Activated CD8-positive, alpha-beta memory T cell treated with anti-CD3 and anti-CD28 coated beads, Interleukin-2, amount 50 U/mL, for 24 hours (primary cell): ENCODE data around the gene BPGM.
A peak's percentile ranks its signal among the peaks of the same experiment; 100 is the strongest.
"Not testable (repeated sequence)": the region's sequence is repeated elsewhere in the genome, so short reads cannot be mapped to it uniquely, and the experiment has no call there.

ENCODE experiments used
- DNase-seq: peaks from one replicate; pipeline ENCODE4 v3.0.0-alpha.2; 2020; ENCODE audit errors: extremely low read depth

Gene BPGM

GRCh38 chr7:134665045-134665444, 18.4 kb downstream of the BPGM start:
- DNase-seq: not testable (repeated sequence)

- DNase-seq: no peak
Measured at GRCh38 chr7:134667899-134668298, 21.2 kb downstream of the BPGM start.

GRCh38 chr7:134669388-134669787, 22.7 kb downstream of the BPGM start:
- DNase-seq: no peak

DNA sequence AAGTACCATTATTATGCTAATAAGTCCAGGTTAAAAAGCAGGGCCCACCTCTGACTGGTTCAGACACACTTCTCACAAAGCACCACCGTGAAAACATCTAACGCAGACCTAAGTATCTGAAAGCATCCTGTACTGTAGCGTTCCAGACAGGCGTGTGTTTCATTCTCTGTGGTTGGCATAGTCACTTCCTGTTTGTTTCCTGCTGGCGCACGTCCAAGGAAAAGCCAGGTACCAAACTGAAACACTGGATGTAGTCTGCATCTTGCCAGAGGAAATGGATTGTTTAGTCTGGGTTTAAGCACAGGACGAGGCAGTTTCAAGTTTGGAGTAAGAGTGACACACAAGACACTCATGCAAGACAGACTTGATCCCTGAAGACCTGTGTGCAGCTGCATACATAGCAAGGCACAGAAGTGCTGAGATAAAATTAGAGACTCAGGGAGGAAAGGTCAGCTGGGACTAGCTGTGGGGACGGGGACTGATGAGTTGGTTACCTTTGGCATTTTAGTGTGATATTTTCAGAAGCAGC, 23.3 kb downstream of the BPGM start:
- DNase-seq: peak; percentile 36

- no peak for DNase-seq
Measured at GRCh38 chr7:134671609-134672008, 25.0 kb downstream of the BPGM start.

GRCh38 chr7:134674424-134674823, 27.8 kb downstream of the BPGM start:
- no peak for DNase-seq

DNA sequence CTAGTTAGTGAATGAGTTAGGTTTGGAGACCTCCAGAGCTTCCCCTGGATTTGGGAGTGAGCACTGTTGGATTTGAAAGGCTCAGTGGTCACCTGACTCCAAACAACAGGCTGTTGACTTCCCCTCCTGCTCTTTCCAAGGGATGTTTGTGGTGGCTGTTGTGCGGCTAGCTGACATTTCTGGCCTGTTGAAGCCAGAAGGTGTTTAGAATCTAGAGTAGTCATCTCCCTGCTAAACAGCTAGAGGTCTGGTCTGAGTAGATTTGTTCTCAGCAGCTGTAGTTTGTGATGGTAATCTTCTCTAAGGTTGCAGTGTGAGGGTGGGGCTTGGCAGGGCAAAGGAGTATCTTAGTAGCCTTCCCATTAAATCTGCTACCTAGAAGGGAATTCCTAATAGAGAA, 30.1 kb downstream of the BPGM start:
- DNase-seq: no peak

GRCh38 chr7:134678115-134678514, 31.5 kb downstream of the BPGM start:
- DNase-seq: no peak

DNA sequence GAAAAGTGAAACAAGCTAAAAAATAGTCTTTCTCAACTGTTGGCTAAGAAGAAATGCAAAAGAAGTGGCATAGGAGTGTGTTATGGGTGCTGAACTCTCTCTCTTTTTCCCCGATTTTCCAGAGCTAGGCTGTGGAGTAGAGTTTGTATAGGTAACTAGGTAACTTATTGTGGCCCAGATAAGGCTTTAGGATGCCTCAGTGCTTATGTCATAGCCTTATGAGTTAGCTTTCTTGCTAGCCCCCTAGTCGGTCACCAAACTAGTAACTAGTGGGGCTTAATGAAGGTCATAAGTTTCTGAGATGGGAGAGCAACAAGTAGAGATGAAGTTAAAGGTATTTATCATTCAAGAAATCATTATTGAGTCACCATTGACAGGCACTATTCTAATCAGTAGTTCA, 32.4 kb downstream of the BPGM start:
- DNase-seq: no peak

- no peak for DNase-seq
Measured at GRCh38 chr7:134684165-134684564, 37.5 kb downstream of the BPGM start.

GRCh38 chr7:134685250-134685649, 38.6 kb downstream of the BPGM start:
- no peak for DNase-seq

DNA sequence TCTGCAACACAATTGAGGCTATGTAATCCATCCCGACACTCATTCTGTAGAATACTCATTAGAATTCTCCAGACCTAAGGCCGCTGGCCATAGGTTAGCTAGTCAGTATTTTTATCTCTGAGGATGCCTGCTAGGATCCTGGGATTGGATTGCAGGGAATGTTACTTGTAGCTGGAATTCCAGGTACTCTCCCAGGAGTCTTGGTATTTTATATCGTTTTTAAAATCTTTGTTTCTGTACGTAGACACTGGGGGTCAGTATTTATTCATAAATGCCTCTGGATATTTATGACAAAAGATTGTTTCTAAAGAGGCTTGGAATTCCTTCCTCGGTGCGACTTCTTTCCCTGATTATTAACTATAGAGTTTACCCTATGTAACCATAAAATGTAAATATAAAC, 40.1 kb downstream of the BPGM start:
- DNase-seq: no peak

- not testable (repeated sequence) for DNase-seq
Measured at GRCh38 chr7:134689550-134689949, 42.9 kb downstream of the BPGM start.

DNA sequence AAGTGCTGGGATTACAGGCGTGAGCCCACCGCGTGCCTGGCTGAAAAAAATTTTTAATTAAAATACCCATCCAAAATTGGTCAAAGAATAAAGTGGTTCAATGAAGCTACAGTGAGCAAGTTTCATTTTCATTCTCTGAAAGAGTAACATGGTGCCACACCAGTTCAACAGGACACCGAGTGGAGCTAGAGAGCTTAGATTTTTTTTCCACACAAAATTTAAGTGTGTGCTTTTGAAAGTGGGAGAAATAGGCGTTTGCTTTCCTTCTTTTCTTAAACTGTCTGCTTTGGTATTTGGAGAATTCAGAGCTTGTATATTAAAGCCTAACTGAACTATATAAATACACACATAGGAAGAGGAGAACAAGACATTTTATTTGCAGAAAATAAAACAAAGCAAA, 43.4 kb downstream of the BPGM start:
- DNase-seq: no peak

- no peak for DNase-seq
Measured at GRCh38 chr7:134690614-134691504, 44.2 kb downstream of the BPGM start.

DNA sequence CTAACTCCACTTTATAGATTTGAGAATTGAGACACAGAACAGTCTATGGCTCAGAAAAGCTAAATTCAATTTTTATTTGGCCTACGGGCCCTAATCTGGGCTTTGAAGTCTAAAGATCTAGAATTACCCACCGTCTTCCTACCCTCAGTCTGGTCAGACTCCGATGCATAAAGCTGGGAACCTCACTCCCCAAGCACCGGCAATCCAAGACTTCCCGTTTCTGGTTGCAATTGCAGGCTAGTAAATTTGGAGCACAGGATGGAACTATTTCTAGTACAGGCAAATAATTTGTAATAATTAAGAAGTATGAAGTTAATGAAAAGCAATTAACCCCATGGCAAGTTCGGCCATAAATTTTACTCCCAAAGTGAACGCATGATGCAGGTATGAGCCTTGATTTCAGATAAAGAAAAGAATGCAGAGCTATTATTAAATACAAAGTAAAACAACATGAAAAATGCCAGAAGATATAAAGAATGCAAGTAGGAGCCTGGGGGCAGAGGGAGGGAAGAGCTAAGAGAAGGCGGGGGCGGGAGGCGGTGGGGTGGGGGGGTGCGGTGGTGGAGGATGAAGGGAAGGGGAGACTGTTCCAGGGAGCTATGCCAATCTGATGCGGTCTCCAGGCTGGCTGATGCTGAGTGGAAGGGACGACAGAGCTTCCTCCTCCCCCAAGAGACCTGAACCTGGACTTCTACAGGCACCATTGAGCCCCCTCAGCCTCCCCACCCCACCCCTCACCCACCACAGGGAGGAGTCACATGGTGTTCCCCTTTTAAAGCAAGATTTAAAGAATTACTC, 45.1 kb downstream of the BPGM start:
- no peak for DNase-seq

DNA sequence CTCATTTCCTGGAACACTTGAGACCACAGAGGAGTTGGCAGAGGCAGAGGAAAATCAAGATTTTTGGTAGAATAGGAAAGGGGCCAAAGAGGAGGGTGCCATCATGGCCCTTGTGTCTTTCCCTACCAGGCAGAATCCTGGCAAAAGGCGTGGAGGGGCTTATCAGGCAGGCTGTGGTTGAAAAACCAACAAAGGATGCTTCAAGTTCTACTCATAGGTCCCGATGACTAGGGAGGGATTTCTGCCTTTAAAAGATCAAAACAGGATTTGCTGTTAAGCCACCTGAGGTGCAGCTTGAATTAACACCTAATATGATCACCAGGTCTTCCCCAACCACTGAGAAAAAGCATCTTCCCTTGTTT, 45.7 kb downstream of the BPGM start:
- DNase-seq: no peak

- no peak for DNase-seq
Measured at GRCh38 chr7:134693256-134693655, 46.6 kb downstream of the BPGM start.

- DNase-seq: no peak
Measured at GRCh38 chr7:134694299-134694698, 47.6 kb downstream of the BPGM start.

DNA sequence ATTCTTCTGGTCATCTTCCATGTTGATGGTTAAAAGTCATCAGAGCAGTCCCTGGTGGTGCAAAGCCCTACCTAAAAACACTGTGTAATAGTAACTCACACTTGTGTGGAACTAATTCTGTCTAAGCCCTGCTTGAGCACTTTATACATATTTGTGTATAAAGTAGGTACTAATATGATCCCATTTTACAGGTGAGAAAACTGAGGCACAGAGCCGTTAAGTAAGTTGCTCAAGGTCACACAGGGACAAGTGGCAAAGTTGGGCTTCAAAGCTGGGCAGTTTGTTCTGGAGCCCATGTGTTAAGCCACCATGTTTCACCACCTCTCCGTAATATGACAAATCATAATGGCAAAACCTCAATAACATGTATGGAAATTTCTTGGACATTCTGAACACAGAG, 48.1 kb downstream of the BPGM start:
- DNase-seq: no peak

DNA sequence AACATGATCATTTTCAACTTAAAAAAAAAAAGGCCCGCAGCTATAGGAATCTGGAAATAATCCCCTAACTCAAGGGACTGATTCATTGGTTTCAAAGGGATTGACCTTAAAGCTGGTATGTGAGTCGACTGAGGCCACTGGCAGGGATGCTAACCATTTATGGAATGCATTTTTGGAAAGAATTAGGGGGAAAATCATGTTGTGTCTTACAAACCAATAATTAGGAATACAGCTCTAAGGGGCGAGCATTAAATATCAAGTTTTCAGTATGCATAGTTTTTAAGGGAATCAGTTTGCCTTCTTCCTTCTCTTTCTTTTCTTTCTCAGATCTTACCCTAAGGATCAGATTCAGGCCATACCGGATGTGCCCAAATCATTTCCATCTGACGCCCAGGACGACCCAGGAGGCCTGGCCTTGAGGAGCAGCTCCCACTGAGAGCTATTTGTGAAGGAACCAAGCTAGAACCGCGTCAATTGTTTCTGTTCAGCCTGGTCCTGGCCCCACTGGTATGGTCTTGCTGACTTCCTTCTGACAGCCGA, 48.7 kb downstream of the BPGM start:
- DNase-seq: no peak

- DNase-seq: no peak
Measured at GRCh38 chr7:134696261-134696660, 49.6 kb downstream of the BPGM start.
